BE2C (cell line): ENCODE data around the gene RIMS3.

Experiments
- DNase-seq: peaks from one replicate; pipeline ENCODE4 v3.0.0-alpha.2; 2020
- H3K27me3 ChIP-seq: fragments of 250-450 bp; sonication (Bioruptor Pico); 2 replicates; pipeline ENCODE4 v1.5.1; 2020; ENCODE audit warnings: mild to moderate bottlenecking
- H3K36me3 ChIP-seq: fragments of 250-450 bp; sonication (Bioruptor Pico); 2 replicates; pipeline ENCODE4 v1.5.1; 2020; ENCODE audit warnings: mild to moderate bottlenecking
- H3K4me1 ChIP-seq: fragments of 250-450 bp; sonication (Bioruptor Pico); 2 replicates; pipeline ENCODE4 v1.5.1; 2020
- H3K4me3 ChIP-seq: 2 replicates; pipeline ENCODE4 v1.5.1; 2011; ENCODE audit warnings: low read depth, low read length
- H3K9me3 ChIP-seq: fragments of 250-450 bp; sonication (Bioruptor Pico); 2 replicates; pipeline ENCODE4 v1.5.1; 2020
- TF ChIP-seq, protein P1 (sequence below): IDR thresholded peaks from 2 replicates; pipeline ENCODE4 v1.5.1; 2012; ENCODE audit warnings: mild to moderate bottlenecking, low read depth, low read length

The RIMS3 gene

DNA sequence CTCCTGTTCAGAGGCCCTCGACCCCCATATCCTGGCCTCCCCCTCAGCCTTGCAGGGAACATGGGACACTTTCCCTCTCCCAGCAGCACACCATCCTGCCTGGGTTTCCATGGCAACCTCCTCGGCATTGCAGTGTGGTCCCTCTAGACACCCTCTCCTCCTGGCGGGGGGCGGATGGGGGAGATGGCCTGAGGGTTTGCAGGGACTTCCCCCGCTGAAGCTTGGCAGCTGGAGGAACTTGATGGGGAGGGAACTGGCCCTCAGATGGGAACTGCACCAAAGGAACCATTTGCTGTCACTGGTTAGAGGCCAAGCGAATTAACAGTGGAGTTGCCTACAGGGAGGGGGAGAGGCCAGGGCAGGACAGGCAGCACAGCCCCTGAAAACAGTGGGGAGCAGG lies 28.7 kb downstream of the RIMS3 start:
- Histone ChIP-seq H3K36me3 (peaks cover 41% of the 10 kb centered on the region), H3K4me3 (no peak overlapping the region), H3K27me3 (no peaks in the 10 kb centered on the region), H3K4me1 (peaks cover 13% of the 10 kb centered on the region), H3K9me3 (no peaks in the 10 kb centered on the region)
- no peak for DNase-seq
- TF ChIP-seq, protein P1, sequence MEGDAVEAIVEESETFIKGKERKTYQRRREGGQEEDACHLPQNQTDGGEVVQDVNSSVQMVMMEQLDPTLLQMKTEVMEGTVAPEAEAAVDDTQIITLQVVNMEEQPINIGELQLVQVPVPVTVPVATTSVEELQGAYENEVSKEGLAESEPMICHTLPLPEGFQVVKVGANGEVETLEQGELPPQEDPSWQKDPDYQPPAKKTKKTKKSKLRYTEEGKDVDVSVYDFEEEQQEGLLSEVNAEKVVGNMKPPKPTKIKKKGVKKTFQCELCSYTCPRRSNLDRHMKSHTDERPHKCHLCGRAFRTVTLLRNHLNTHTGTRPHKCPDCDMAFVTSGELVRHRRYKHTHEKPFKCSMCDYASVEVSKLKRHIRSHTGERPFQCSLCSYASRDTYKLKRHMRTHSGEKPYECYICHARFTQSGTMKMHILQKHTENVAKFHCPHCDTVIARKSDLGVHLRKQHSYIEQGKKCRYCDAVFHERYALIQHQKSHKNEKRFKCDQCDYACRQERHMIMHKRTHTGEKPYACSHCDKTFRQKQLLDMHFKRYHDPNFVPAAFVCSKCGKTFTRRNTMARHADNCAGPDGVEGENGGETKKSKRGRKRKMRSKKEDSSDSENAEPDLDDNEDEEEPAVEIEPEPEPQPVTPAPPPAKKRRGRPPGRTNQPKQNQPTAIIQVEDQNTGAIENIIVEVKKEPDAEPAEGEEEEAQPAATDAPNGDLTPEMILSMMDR = no peak

DNA sequence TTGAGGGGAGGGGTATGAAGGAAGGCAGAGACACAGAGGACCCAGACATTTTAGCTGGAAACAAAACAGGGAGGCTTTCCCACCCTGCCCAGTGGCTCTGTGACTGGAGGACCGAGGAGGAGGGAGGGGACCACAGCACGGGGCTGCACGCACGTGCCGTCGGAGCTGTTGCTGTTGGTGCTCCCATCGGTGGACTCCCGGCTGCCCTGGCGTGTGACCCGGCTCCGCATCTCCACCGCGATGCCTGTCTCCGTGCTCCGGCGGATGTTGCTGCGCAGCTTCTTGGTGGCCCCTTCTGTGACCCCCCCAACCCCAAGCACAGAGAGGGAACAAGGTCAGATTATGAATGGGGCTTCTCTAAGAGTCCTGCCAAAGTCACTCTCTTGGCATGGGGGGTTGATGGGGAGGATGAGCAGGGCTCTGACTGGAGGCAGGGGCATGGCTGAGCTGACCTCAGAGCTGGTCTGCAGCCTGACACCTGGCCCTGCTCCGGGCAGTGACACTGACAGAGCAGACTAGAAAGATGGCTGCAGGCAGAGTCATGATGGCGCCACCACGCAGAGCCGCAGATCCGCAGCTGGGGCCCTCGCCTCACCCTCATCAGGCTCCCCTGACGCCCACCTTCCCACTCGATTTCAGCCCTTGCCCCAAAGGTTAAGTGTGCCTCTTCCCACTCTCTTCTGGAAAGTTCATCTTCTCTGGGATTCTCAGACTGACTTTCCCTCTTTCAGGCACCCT lies 29.6 kb downstream of the RIMS3 start:
- TF ChIP-seq, protein P1 = no peak
- Histone ChIP-seq H3K4me1 (peaks cover 13% of the 10 kb centered on the region), H3K9me3 (no peaks in the 10 kb centered on the region), H3K4me3 (no peak overlapping the region), H3K27me3 (no peaks in the 10 kb centered on the region), H3K36me3 (peaks cover 38% of the 10 kb centered on the region)
- no peak for DNase-seq

DNA sequence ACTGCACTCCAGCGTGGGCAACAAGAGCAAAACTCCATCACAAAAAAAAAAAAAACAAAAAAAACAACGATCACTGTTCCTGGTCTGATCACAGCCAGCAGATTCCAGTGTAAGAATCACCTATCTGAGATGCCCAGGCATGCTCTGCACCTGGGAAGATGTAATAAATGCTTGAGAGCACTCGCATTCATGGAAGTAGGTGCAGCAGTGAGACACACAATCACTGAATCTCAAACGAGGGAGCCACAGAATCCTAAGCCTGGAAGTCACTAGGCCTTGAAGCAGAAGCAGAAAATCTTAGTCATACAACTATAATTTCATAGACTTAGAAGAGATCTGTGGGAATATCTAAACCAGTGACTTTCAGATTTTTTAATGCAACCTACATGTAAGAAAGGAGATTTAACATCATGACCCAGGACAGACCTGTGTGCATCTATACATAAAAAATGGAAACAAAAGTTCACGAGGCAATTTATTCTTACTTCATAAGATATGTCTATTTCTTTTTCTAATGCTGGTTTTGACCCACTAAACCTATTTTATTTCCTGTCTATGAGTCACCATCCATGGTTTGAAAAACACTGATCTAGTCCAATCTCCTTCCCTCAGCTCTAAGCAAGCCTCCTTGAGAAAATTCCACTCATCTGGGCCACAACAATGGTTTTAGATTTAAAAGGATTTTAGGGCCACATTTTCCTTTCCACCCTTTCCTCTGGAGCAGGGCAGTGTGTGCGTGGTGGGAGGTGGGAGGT lies 30.4 kb downstream of the RIMS3 start:
- TF ChIP-seq, protein P1 = no peak
- H3K9me3 ChIP-seq = no peaks in the 10 kb centered on the region
- peaks cover 42% of the 10 kb centered on the region for H3K36me3 ChIP-seq
- no peaks in the 10 kb centered on the region for H3K27me3 ChIP-seq
- peaks cover 13% of the 10 kb centered on the region for H3K4me1 ChIP-seq
- DNase-seq = no peak
- no peak overlapping the region for H3K4me3 ChIP-seq

DNA sequence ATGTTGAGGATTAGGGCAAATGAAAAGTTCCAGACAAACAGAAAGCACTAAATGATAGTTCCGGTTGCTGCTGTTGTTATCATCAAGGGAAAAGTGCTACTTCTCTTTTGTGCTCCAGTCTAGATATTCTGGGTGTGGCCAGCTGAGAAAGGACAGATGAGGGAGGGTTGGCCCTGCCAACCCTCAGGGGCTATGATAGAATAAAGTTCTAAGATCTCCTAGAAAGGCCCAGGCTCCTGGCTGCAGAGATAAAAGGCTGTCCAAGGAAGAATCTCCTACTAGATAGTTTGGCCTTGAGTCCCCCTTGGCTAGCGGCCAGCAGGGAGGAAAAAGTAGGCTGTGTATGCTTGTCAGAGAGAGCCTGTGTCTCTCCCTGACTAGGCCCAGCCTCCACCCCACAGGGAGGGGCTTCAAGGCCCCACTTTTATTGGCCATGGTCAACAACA lies 31.5 kb downstream of the RIMS3 start:
- TF ChIP-seq, protein P1 = no peak
- Histone ChIP-seq H3K27me3 (no peaks in the 10 kb centered on the region), H3K9me3 (no peaks in the 10 kb centered on the region), H3K4me1 (peaks cover 13% of the 10 kb centered on the region), H3K36me3 (peaks cover 40% of the 10 kb centered on the region), H3K4me3 (no peak overlapping the region)
- DNase-seq = peak; percentile 65

DNA sequence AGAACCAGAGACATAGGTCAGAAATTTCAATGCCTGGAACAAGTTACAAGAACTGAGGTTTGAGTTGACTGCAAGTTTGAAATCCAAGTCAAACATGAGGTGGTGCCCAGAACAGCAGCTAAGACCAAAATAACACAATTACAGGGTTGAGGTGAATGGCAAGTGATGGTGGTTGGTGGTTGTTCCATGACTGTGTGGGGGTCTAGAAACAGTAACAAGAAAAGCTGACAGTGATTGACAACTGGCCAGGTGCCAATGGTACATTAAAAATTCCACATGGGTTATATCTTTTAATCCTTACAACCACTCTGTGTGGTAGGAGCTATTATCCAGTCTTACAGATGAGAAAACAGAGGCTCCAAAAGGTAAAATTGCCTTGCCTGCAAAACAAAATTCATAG lies 32.0 kb downstream of the RIMS3 start:
- peaks cover 38% of the 10 kb centered on the region for H3K36me3 ChIP-seq
- no peak overlapping the region for H3K4me3 ChIP-seq
- no peak for DNase-seq
- no peaks in the 10 kb centered on the region for H3K27me3 ChIP-seq
- peaks cover 13% of the 10 kb centered on the region for H3K4me1 ChIP-seq
- H3K9me3 ChIP-seq = no peaks in the 10 kb centered on the region
- TF ChIP-seq, protein P1 = no peak
